ES-I3 (cell line): ENCODE data around the gene MEIS2.

Experiments
- H3K36me3 ChIP-seq: 2 replicates; pipeline ENCODE4 v1.6.1; 2013; ENCODE audit warnings: mild to moderate bottlenecking, low read length, control low read depth, moderate library complexity; ENCODE audit not compliant: insufficient read depth
- H3K4me1 ChIP-seq: 2 replicates; pipeline ENCODE4 v1.6.1; 2013; ENCODE audit warnings: mild to moderate bottlenecking, control low read depth, low read length; ENCODE audit not compliant: insufficient read depth
- H3K9ac ChIP-seq: 2 replicates; pipeline ENCODE4 v1.6.1; 2013; ENCODE audit warnings: low read depth, mild to moderate bottlenecking, low read length, moderate library complexity
- H3K9me3 ChIP-seq: 2 replicates; pipeline ENCODE4 v1.6.1; 2013; ENCODE audit warnings: mild to moderate bottlenecking, low read length, moderate library complexity; ENCODE audit not compliant: control insufficient read depth, insufficient read depth

Gene MEIS2

GRCh38 chr15:37058316-37058985, 41.9 kb downstream of the MEIS2 start:
- H3K9ac ChIP-seq = no peak overlapping the region
- H3K36me3 ChIP-seq = no peaks in the 10 kb centered on the region; the same call in 1 of the 2 replicates
- H3K9me3 ChIP-seq = no peaks in the 10 kb centered on the region
- H3K4me1 ChIP-seq = peaks cover 22% of the 10 kb centered on the region

GRCh38 chr15:37057831-37058230, 42.5 kb downstream of the MEIS2 start:
- no peak overlapping the region for H3K9ac ChIP-seq
- no peaks in the 10 kb centered on the region; the same call in 1 of the 2 replicates for H3K36me3 ChIP-seq
- H3K4me1 ChIP-seq = peaks cover 22% of the 10 kb centered on the region
- H3K9me3 ChIP-seq = no peaks in the 10 kb centered on the region

- Histone ChIP-seq H3K36me3 (no peaks in the 10 kb centered on the region; the same call in 1 of the 2 replicates), H3K4me1 (peaks cover 22% of the 10 kb centered on the region), H3K9me3 (no peaks in the 10 kb centered on the region), H3K9ac (no peak overlapping the region)
These were observed 43.1 kb downstream of the MEIS2 start for GRCh38 chr15:37057256-37057655.

GRCh38 chr15:37056177-37057121, 43.9 kb downstream of the MEIS2 start:
- no peaks in the 10 kb centered on the region; the same call in 1 of the 2 replicates for H3K36me3 ChIP-seq
- H3K9me3 ChIP-seq = no peaks in the 10 kb centered on the region
- H3K9ac ChIP-seq = no peak overlapping the region
- peaks cover 22% of the 10 kb centered on the region for H3K4me1 ChIP-seq

- H3K4me1 ChIP-seq = peaks cover 22% of the 10 kb centered on the region
- no peaks in the 10 kb centered on the region for H3K9me3 ChIP-seq
- no peak overlapping the region for H3K9ac ChIP-seq
- no peaks in the 10 kb centered on the region; the same call in 1 of the 2 replicates for H3K36me3 ChIP-seq
These were observed 44.9 kb downstream of the MEIS2 start for GRCh38 chr15:37055481-37055880.

- Histone ChIP-seq H3K4me1 (peaks cover 22% of the 10 kb centered on the region), H3K9ac (no peak overlapping the region), H3K36me3 (no peaks in the 10 kb centered on the region; the same call in 1 of the 2 replicates), H3K9me3 (no peaks in the 10 kb centered on the region)
These were observed 46.0 kb downstream of the MEIS2 start for GRCh38 chr15:37054336-37054735.

GRCh38 chr15:37053166-37053565, 47.2 kb downstream of the MEIS2 start:
- no peaks in the 10 kb centered on the region for H3K9me3 ChIP-seq

GRCh38 chr15:37050345-37050744, 50.0 kb downstream of the MEIS2 start:
- Histone ChIP-seq H3K36me3 (no peaks in the 10 kb centered on the region), H3K4me1 (peaks cover 14% of the 10 kb centered on the region), H3K9me3 (no peaks in the 10 kb centered on the region), H3K9ac (no peak overlapping the region)

More at GRCh38 chr15:37053166-37053565, 47.2 kb downstream of the MEIS2 start:
- H3K9ac ChIP-seq = no peak overlapping the region
- H3K4me1 ChIP-seq = peaks cover 21% of the 10 kb centered on the region
- H3K36me3 ChIP-seq = no peaks in the 10 kb centered on the region; the same call in 1 of the 2 replicates

- no peaks in the 10 kb centered on the region for H3K36me3 ChIP-seq
- H3K4me1 ChIP-seq = peaks cover 21% of the 10 kb centered on the region
- no peak overlapping the region for H3K9ac ChIP-seq
- no peaks in the 10 kb centered on the region for H3K9me3 ChIP-seq
These were observed 53.3 kb downstream of the MEIS2 start for GRCh38 chr15:37046876-37047614.

- peaks cover 21% of the 10 kb centered on the region for H3K4me1 ChIP-seq
- H3K9ac ChIP-seq = peak overlapping the region; percentile 48; the same call in 1 of the 2 replicates
These were observed 54.2 kb downstream of the MEIS2 start for GRCh38 chr15:37045859-37046740.

GRCh38 chr15:37044915-37045648, 55.3 kb downstream of the MEIS2 start:
- Histone ChIP-seq H3K4me1 (peaks cover 21% of the 10 kb centered on the region), H3K9me3 (no peaks in the 10 kb centered on the region), H3K36me3 (no peaks in the 10 kb centered on the region), H3K9ac (peak overlapping the region; percentile 48; the same call in 1 of the 2 replicates)

More at GRCh38 chr15:37045859-37046740, 54.2 kb downstream of the MEIS2 start:
- H3K9me3 ChIP-seq = no peaks in the 10 kb centered on the region
- H3K36me3 ChIP-seq = no peaks in the 10 kb centered on the region

- peaks cover 13% of the 10 kb centered on the region for H3K4me1 ChIP-seq
- no peaks in the 10 kb centered on the region for H3K9me3 ChIP-seq
- no peak overlapping the region for H3K9ac ChIP-seq
- H3K36me3 ChIP-seq = no peaks in the 10 kb centered on the region
These were observed 58.5 kb downstream of the MEIS2 start for GRCh38 chr15:37041836-37042235.

- Histone ChIP-seq H3K9me3 (no peaks in the 10 kb centered on the region), H3K36me3 (no peaks in the 10 kb centered on the region), H3K4me1 (peaks cover 8% of the 10 kb centered on the region), H3K9ac (no peak overlapping the region)
These were observed 59.3 kb downstream of the MEIS2 start for GRCh38 chr15:37041042-37041441.
